ENCODE measurements around the gene AKAP4. TPM values are rescaled to one million over a fixed set of nuclear protein-coding genes. Genes with fewer than 3 reads are reported as not detected.

AKAP4 gene
- total and polyA plus RNA-seq, 2 of the 13 experiments (the other 11 are each of a cell fraction or from before 2014, with no cell fraction given) = not detected

- CTCF ChIA-PET (ENCODE audit: low intra/inter-chr PET ratio, low total read pairs) = no interaction called here
- ATAC-seq (no peak), FAIRE-seq (no peak), DNase-seq (ENCODE audit: low spot score) (no peak)
- no peaks in the 10 kb centered on the region for H3K9me3 ChIP-seq (ENCODE audit: low read length)
- H3K27ac ChIP-seq (ENCODE audit: extremely low read length, insufficient read depth, low read length) = no peak overlapping the region
- 71% methylated on average over 7 of the region's 7 CpGs for WGBS (ENCODE audit: low lambda C conversion rate)
- intact Hi-C loops (cut with micrococcal nuclease; ENCODE audit: unreplicated experiment) (no loop called here), in situ Hi-C loops (cut with HindIII; ENCODE audit: extremely low pct_ligation_motif_present, low pct_unique_long_range_greater_than_20kb) (no loop called here)
- no peaks in the 10 kb centered on the region for H3K79me2 ChIP-seq (ENCODE audit: insufficient read depth, low read length)
- no peaks in the 10 kb centered on the region for H4K20me1 ChIP-seq (ENCODE audit: insufficient read depth, low read length)
- no peak overlapping the region for H3K4me3 ChIP-seq (replicated peaks in 1 of 3; ENCODE audit: insufficient read depth in 1 of 3, low read depth in 2 of 3, low read length in 3 of 3)
- H3K4me1 ChIP-seq (ENCODE audit: insufficient read depth, low read length) = peaks cover 8% of the 10 kb centered on the region; the same call in 1 of the 2 replicates
- no peak overlapping the region for H2AFZ ChIP-seq (ENCODE audit: low read length)
- POLR2A ChIA-PET = no interaction called here
- BruUV-seq (replicated peaks) = no TSS peak
- TF ChIP-seq ZSCAN20 (CRISPR knock-in tag; IDR thresholded peaks at IDR 0.05; ENCODE audit: borderline replicate concordance) (no peak), ZNF317 (CRISPR knock-in tag; IDR thresholded peaks at IDR 0.05) (no peak), EZH2 (conservative IDR thresholded peaks at IDR 0.05; ENCODE audit: low read depth, low read length) (no peak), ZNF432 (CRISPR knock-in tag; IDR thresholded peaks at IDR 0.05; ENCODE audit: borderline replicate concordance) (no peak), MYNN (CRISPR knock-in tag; IDR thresholded peaks at IDR 0.05; ENCODE audit: low read depth) (no peak), TOPORS (CRISPR knock-in tag; IDR thresholded peaks at IDR 0.05) (no peak), TP53 (CRISPR knock-in tag; conservative IDR thresholded peaks at IDR 0.05) (no peak), ZNF33A (CRISPR knock-in tag; IDR thresholded peaks at IDR 0.05; ENCODE audit: borderline replicate concordance) (no peak)
- TF ChIP-seq, protein P1, sequence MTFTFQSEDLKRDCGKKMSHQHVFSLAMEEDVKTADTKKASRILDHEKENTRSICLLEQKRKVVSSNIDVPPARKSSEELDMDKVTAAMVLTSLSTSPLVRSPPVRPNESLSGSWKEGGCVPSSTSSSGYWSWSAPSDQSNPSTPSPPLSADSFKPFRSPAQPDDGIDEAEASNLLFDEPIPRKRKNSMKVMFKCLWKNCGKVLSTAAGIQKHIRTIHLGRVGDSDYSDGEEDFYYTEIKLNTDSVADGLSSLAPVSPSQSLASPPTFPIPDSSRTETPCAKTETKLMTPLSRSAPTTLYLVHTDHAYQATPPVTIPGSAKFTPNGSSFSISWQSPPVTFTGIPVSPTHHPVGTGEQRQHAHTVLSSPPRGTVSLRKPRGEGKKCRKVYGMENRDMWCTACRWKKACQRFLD (CRISPR knock-in tag; IDR thresholded peaks at IDR 0.05; ENCODE audit: borderline replicate concordance) = no peak
- H3K9ac ChIP-seq (ENCODE audit: insufficient read depth, low read depth, low read length) = no peak overlapping the region
- H3K4me2 ChIP-seq (ENCODE audit: low read depth, low read length) = no peak overlapping the region
- H3K36me3 ChIP-seq (replicated peaks in 1 of 2; ENCODE audit: control insufficient read depth in 1 of 2, insufficient read depth in 2 of 2, low read length in 2 of 2) = no peaks in the 10 kb centered on the region
- no peaks in the 10 kb centered on the region for H3K27me3 ChIP-seq (ENCODE audit: control insufficient read depth in 1 of 2, insufficient read depth in 2 of 2, low read length in 2 of 2)
Measured at GRCh38 chrX:50167366-50167765, 33.4 kb downstream of the AKAP4 start.
